ENCODE measurements around the gene EHD2.
"Not testable (repeated sequence)": the region's sequence is repeated elsewhere in the genome, so short reads cannot be mapped to it uniquely, and the experiment has no call there.

EHD2 gene

DNA sequence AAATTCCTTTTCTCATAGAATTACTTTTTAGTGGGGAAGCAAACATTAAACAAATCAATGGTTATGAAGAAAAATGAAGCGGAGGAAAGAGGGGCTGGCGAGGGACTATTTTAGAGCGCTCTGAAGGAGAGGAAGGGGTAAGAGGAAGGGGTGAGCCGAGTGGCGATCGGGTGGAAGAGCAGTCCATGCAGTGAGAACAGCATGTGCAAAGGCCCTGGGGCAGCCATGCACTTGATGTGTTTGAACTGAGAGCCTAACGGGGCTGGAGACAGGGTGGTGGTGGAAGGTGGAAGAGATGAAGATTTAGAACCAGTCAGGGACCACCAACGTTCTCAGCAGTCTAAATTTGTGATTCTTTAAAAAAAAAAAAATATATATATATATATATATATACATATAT lies 17.7 kb downstream of the EHD2 start:
- DNase-seq (ENCODE audit: low read depth) = no peak
- TF ChIP-seq CTCF (conservative IDR thresholded peaks at IDR 0.05; ENCODE audit: low read depth, low read length) = no peak
- H3K4me3 ChIP-seq (ENCODE audit: low read length) = no peak overlapping the region

- no peak for DNase-seq (ENCODE audit: low read depth)
- no peak for TF ChIP-seq CTCF (conservative IDR thresholded peaks at IDR 0.05; ENCODE audit: low read depth, low read length)
Measured at GRCh38 chr19:47735131-47735530, 21.9 kb downstream of the EHD2 start.

DNA sequence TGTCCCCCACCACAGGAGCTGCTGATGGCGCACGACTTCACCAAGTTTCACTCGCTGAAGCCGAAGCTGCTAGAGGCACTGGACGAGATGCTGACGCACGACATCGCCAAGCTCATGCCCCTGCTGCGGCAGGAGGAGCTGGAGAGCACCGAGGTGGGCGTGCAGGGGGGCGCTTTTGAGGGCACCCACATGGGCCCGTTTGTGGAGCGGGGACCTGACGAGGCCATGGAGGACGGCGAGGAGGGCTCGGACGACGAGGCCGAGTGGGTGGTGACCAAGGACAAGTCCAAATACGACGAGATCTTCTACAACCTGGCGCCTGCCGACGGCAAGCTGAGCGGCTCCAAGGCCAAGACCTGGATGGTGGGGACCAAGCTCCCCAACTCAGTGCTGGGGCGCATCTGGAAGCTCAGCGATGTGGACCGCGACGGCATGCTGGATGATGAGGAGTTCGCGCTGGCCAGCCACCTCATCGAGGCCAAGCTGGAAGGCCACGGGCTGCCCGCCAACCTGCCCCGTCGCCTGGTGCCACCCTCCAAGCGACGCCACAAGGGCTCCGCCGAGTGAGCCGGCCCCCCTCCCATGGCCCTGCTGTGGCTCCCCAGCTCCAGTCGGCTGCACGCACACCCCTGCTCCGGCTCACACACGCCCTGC lies 27.8 kb downstream of the EHD2 start:
- TF ChIP-seq CTCF (conservative IDR thresholded peaks at IDR 0.05; ENCODE audit: low read depth, low read length) = no peak
- no peak overlapping the region for H3K4me3 ChIP-seq (ENCODE audit: low read length)

More at GRCh38 chr19:47735131-47735530, 21.9 kb downstream of the EHD2 start:
- no peak overlapping the region for H3K4me3 ChIP-seq (ENCODE audit: low read length)

DNA sequence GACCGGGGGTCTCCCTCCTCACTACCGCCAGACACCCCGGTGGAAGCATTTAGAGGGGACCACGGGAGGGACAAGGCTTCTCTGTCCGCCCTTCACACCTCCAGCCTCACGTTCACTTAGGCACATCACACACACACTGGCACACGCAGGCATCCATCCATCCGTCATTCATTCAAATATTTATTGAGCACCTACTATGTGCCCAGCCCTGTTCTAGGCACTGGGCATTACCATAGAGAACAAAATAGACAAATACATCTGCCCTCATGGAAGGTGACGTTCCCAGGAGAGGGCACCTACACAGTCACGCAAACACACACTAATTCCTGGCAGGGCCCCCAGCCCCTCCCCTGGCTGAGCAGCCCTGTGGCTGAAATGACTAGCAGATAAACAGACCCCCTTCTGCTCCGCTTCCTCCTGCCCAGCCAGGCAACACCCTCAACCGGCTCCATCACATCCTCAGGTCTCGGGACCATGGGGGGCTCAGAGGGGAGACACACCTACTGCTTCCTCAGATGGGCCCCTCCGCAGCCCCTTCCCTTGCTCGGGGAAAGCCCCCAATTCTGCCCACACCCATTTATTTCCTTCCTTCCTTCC lies 28.4 kb downstream of the EHD2 start:
- no peak for DNase-seq (ENCODE audit: low read depth)
- H3K4me3 ChIP-seq (ENCODE audit: low read length) = no peak overlapping the region
- no peak for TF ChIP-seq CTCF (conservative IDR thresholded peaks at IDR 0.05; ENCODE audit: low read depth, low read length)

More for the DNA sequence above, 27.8 kb downstream of the EHD2 start:
- no peak for DNase-seq (ENCODE audit: low read depth)

- DNase-seq (ENCODE audit: low read depth) = no peak
- peak overlapping the region; percentile 26 for H3K4me3 ChIP-seq (ENCODE audit: low read length)
- no peak for TF ChIP-seq CTCF (conservative IDR thresholded peaks at IDR 0.05; ENCODE audit: low read depth, low read length)
Measured at GRCh38 chr19:47742634-47743033, 29.4 kb downstream of the EHD2 start.

- peak within 1 kb of the TSS; percentile 82 for H3K4me3 ChIP-seq (ENCODE audit: low read length)
- peak; percentile 87 for DNase-seq (ENCODE audit: low read depth)
- no peak for TF ChIP-seq CTCF (conservative IDR thresholded peaks at IDR 0.05; ENCODE audit: low read depth, low read length)
Measured at GRCh38 chr19:47745010-47745901, 32.0 kb downstream of the EHD2 start, which contains the start of gene NOP53. Gene NOP53, plus strand, starts transcription at chr19:47745546. Its CDS starts 14 bp downstream, at chr19:47745560.

GRCh38 chr19:47746129-47746528 lies 32.9 kb downstream of the EHD2 start:
- H3K4me3 ChIP-seq (ENCODE audit: low read length) = peak overlapping the region; percentile 82

More at GRCh38 chr19:47746129-47746528, 32.9 kb downstream of the EHD2 start:
- not testable (repeated sequence) for DNase-seq (ENCODE audit: low read depth)
